ENCODE results near the gene ACTN2.

- TF ChIP-seq CTCF (IDR thresholded peaks at IDR 0.05; ENCODE audit: low read depth, low read length, poor library complexity, severe bottlenecking), result no peak
- no peak for TF ChIP-seq EZH2phosphoT487 (IDR thresholded peaks at IDR 0.05; ENCODE audit: borderline replicate concordance, low read length)
Measured at GRCh38 chr1:236710328-236710892, 24.1 kb downstream of the ACTN2 start.
